MM.1S (cell line): ENCODE data around the gene UQCRH.
"Not testable (repeated sequence)": the region's sequence is repeated elsewhere in the genome, so short reads cannot be mapped to it uniquely, and the experiment has no call there.

Experiments
- DNase-seq: peaks from one replicate; pipeline ENCODE4 v3.0.0-alpha.2; 2015
- H2AFZ ChIP-seq: fragments of 300-600 bp; sonication (generic); 2 replicates; pipeline ENCODE4 v1.6.0; 2016; ENCODE audit warnings: antibody characterized with exemption, low read length
- H3F3A ChIP-seq: fragments of 300-600 bp; sonication (generic); 2 replicates; pipeline ENCODE4 v1.6.1; 2016; ENCODE audit warnings: mild to moderate bottlenecking, antibody characterized with exemption, low read length, moderate library complexity, mixed read lengths; ENCODE audit not compliant: insufficient read depth
- H3K27ac ChIP-seq: fragments of 300-600 bp; sonication (generic); 2 replicates; pipeline ENCODE4 v1.5.1; 2016; ENCODE audit warnings: mild to moderate bottlenecking, low read length
- H3K27me3 ChIP-seq: fragments of 300-600 bp; sonication (generic); replicated peaks from 2 replicates; pipeline ENCODE4 v1.6.0; 2016; ENCODE audit warnings: low read length; ENCODE audit not compliant: insufficient read depth
- H3K36me3 ChIP-seq: fragments of 300-600 bp; sonication (generic); replicated peaks from 2 replicates; pipeline ENCODE4 v1.6.1; 2016; ENCODE audit warnings: mild to moderate bottlenecking, low read length, mixed read lengths; ENCODE audit not compliant: insufficient read depth
- H3K4me1 ChIP-seq: fragments of 300-600 bp; sonication (generic); 2 replicates; pipeline ENCODE4 v1.6.1; 2016; ENCODE audit warnings: low read length, mixed read lengths
- H3K4me2 ChIP-seq: fragments of 300-600 bp; sonication (generic); 2 replicates; pipeline ENCODE4 v1.6.0; 2016; ENCODE audit warnings: low read depth, low read length
- H3K4me3 ChIP-seq: fragments of 300-600 bp; sonication (generic); 2 replicates; pipeline ENCODE4 v1.5.1; 2016; ENCODE audit warnings: low read length, mixed read lengths
- H3K79me2 ChIP-seq: fragments of 300-600 bp; sonication (generic); 2 replicates; pipeline ENCODE4 v1.6.1; 2016; ENCODE audit warnings: mixed run types, low read length, mixed read lengths
- H3K9ac ChIP-seq: fragments of 300-600 bp; sonication (generic); 2 replicates; pipeline ENCODE4 v1.6.1; 2016; ENCODE audit warnings: low read length, mixed read lengths
- H3K9me2 ChIP-seq: fragments of 300-600 bp; sonication (generic); replicated peaks from 2 replicates; pipeline ENCODE4 v1.6.1; 2016; ENCODE audit warnings: mild to moderate bottlenecking, low read length, mixed read lengths; ENCODE audit not compliant: insufficient read depth
- H3K9me3 ChIP-seq: fragments of 300-600 bp; sonication (generic); replicated peaks from 2 replicates; pipeline ENCODE4 v1.6.1; 2016; ENCODE audit warnings: mild to moderate bottlenecking, low read length, mixed read lengths; ENCODE audit not compliant: insufficient read depth
- H4K20me1 ChIP-seq: fragments of 300-600 bp; sonication (generic); 2 replicates; pipeline ENCODE4 v1.6.1; 2016; ENCODE audit warnings: mild to moderate bottlenecking, low read length, moderate library complexity, mixed read lengths; ENCODE audit not compliant: insufficient read depth
- EZH2 ChIP-seq: fragments of 300-600 bp; sonication (generic); optimal IDR thresholded peaks from 2 replicates; pipeline ENCODE3; 2017; ENCODE audit warnings: low read depth, mild to moderate bottlenecking, antibody characterized with exemption, low read length, mixed read lengths
- EZH2phosphoT487 ChIP-seq: fragments of 300-600 bp; sonication (generic); IDR thresholded peaks from 2 replicates; pipeline ENCODE4 v1.6.1; 2018; ENCODE audit warnings: antibody characterized with exemption, low read length
- TF ChIP-seq, protein P1 (sequence below): fragments of 300-600 bp; sonication (generic); IDR thresholded peaks from 2 replicates; pipeline ENCODE4 v1.5.1; 2016; ENCODE audit warnings: antibody characterized with exemption, low read length, mixed read lengths

Gene UQCRH

DNA sequence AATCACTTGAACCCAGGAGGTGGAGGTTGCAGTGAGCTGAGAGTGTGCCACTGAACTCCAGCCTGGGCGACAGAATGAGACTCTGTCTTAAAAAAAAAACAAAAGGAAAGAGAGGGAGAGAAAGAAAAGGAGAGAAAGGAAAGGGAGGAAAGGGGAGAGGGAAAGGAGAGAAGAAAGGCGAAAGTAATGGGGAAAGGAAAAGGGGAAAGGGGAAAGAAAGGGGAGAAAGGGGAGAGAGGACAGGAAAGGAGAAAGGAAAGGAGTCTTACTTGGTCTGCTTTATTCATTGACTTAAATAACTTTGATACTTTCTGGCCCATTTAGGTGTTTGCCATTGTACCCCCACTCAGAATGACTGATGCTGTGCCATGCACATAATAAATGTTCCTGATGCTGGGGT is 48.9 kb downstream of the UQCRH start:
- Histone ChIP-seq H3K4me3 (no peak overlapping the region), H2AFZ (no peak overlapping the region), H3K9me2 (no peaks in the 10 kb centered on the region), H4K20me1 (no peaks in the 10 kb centered on the region), H3K9ac (no peak overlapping the region), H3K36me3 (peaks cover 3% of the 10 kb centered on the region), H3K9me3 (no peaks in the 10 kb centered on the region), H3K4me2 (no peak overlapping the region), H3K79me2 (peaks cover 15% of the 10 kb centered on the region), H3K4me1 (no peaks in the 10 kb centered on the region), H3K27me3 (no peaks in the 10 kb centered on the region), H3K27ac (no peak overlapping the region), H3F3A (peaks cover 5% of the 10 kb centered on the region; the same call in 1 of the 2 replicates)
- no peak for TF ChIP-seq EZH2
- TF ChIP-seq, protein P1, sequence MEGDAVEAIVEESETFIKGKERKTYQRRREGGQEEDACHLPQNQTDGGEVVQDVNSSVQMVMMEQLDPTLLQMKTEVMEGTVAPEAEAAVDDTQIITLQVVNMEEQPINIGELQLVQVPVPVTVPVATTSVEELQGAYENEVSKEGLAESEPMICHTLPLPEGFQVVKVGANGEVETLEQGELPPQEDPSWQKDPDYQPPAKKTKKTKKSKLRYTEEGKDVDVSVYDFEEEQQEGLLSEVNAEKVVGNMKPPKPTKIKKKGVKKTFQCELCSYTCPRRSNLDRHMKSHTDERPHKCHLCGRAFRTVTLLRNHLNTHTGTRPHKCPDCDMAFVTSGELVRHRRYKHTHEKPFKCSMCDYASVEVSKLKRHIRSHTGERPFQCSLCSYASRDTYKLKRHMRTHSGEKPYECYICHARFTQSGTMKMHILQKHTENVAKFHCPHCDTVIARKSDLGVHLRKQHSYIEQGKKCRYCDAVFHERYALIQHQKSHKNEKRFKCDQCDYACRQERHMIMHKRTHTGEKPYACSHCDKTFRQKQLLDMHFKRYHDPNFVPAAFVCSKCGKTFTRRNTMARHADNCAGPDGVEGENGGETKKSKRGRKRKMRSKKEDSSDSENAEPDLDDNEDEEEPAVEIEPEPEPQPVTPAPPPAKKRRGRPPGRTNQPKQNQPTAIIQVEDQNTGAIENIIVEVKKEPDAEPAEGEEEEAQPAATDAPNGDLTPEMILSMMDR: no peak
- no peak for TF ChIP-seq EZH2phosphoT487
- DNase-seq: no peak

DNA sequence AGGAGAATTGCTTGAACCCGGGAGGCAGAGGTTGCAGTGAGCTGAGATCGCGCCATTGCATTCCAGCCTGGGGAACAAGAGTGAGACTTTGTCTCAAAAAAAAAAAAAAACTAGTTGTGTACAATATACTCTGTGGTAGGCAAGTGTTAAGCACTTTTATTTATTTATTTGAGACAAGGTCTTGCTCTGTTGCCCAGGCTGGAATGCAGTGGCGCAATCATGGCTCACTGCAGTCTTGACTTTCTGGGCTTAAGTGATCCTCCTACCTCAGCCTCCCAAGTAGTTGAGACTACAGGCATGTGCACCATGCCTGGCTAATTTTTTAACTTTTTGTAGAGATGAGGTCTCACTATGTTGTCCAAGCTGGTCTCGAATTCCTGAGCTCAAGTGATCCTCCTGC is 52.4 kb downstream of the UQCRH start:
- H3K79me2 ChIP-seq, H3F3A ChIP-seq, H3K9ac ChIP-seq, H3K36me3 ChIP-seq, H3K4me2 ChIP-seq, H2AFZ ChIP-seq, H3K4me3 ChIP-seq, H3K27me3 ChIP-seq, H3K27ac ChIP-seq, H4K20me1 ChIP-seq, H3K9me2 ChIP-seq, DNase-seq, H3K9me3 ChIP-seq, H3K4me1 ChIP-seq: not testable (repeated sequence)

DNA sequence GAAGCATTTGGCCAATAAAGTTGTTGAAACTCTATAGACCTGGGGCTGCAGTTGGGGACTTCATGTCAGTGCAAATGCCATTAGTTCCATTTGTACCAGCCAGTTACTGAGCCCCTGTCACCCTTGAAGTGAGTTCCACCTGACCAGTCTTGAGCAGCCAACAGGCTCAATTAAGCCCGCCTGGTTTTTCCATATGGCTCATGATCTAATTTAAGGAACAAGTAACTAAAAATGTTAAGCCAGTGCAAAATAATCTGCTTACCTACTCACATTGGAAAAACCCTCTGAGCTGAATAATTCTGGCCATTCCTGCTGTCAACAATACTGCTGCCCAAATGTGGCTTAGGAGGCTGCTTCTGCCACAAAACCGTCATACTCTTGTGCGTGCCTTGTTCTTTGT is 58.7 kb downstream of the UQCRH start:
- Histone ChIP-seq H3K4me1 (no peaks in the 10 kb centered on the region), H3K4me2 (no peak overlapping the region), H3K9ac (no peak overlapping the region), H3K9me3 (no peaks in the 10 kb centered on the region), H3K27ac (no peak overlapping the region), H2AFZ (no peak overlapping the region), H3K27me3 (no peaks in the 10 kb centered on the region), H4K20me1 (no peaks in the 10 kb centered on the region), H3F3A (no peaks in the 10 kb centered on the region), H3K36me3 (no peaks in the 10 kb centered on the region), H3K79me2 (no peaks in the 10 kb centered on the region), H3K4me3 (no peak overlapping the region), H3K9me2 (no peaks in the 10 kb centered on the region)
- no peak for DNase-seq
- TF ChIP-seq EZH2phosphoT487: no peak
- TF ChIP-seq, protein P1: no peak
- TF ChIP-seq EZH2: no peak

DNA sequence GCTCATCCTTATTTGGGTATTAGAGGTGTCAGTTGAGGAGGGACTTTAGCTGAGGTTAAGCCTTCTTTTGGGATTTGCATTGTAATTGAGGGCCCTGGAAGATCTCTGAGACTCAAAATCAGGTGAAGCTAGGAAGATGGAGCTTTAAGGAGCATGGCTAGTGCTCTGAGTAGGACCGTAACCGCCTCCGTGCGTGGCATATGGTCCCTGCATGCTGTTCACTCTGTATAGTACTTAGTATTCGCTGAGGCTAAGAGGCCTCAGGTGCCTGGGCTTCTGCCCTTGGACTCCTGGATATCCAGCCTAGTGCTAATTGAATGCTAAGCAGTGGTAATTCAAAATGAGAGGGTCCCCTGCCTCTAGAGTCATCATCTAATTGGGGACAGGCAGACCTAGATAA is 59.6 kb downstream of the UQCRH start:
- H3F3A ChIP-seq: no peaks in the 10 kb centered on the region
- no peaks in the 10 kb centered on the region for H3K9me3 ChIP-seq
- TF ChIP-seq, protein P1: no peak
- TF ChIP-seq EZH2phosphoT487: no peak
- TF ChIP-seq EZH2: no peak
- no peaks in the 10 kb centered on the region for H3K79me2 ChIP-seq
- H3K9ac ChIP-seq: no peak overlapping the region
- no peak overlapping the region for H2AFZ ChIP-seq
- no peak overlapping the region for H3K4me3 ChIP-seq
- H4K20me1 ChIP-seq: no peaks in the 10 kb centered on the region
- H3K9me2 ChIP-seq: no peaks in the 10 kb centered on the region
- no peak overlapping the region for H3K27ac ChIP-seq
- H3K4me2 ChIP-seq: no peak overlapping the region
- no peaks in the 10 kb centered on the region for H3K36me3 ChIP-seq
- no peak for DNase-seq
- H3K27me3 ChIP-seq: no peaks in the 10 kb centered on the region
- no peaks in the 10 kb centered on the region for H3K4me1 ChIP-seq
